Thyroid gland (tissue), 4 donors: Measurements from ENCODE around the gene ZC3H12C. TPM values are rescaled to one million over a fixed set of nuclear protein-coding genes. Genes with fewer than 3 reads are reported as not detected.

Experiments used
- DNase-seq, 2 donors: peaks; one replicate each; pipeline ENCODE4 v3.0.0-alpha.2; 2019
- H3K27ac ChIP-seq, 3 donors: fragments of 200-600 bp; sonication (generic); 1 replicate in 2 of 3; 2 replicates in 1 of 3; pipeline ENCODE4 v1.5.1; 2016 to 2019; ENCODE audit warnings: mild to moderate bottlenecking in 1 of 3, moderate library complexity in 1 of 3
- H3K27me3 ChIP-seq: fragments of 200-600 bp; sonication (generic); one replicate; pipeline ENCODE4 v1.5.1; 2019
- H3K36me3 ChIP-seq, 2 donors: fragments of 200-600 bp; sonication (generic); one replicate each; pipeline ENCODE4 v1.5.1; 2016 to 2019
- H3K4me1 ChIP-seq, 2 donors: fragments of 200-600 bp; sonication (generic); one replicate each; pipeline ENCODE4 v1.5.1; 2017 to 2019
- H3K4me3 ChIP-seq, 3 donors: fragments of 200-600 bp; sonication (generic); replicated peaks in 1 of 3; 1 replicate in 2 of 3; 2 replicates in 1 of 3; pipeline ENCODE4 v1.5.1; 2016; ENCODE audit warnings: mild to moderate bottlenecking in 1 of 3
- H3K9me3 ChIP-seq: fragments of 200-600 bp; sonication (generic); one replicate; pipeline ENCODE4 v1.5.1; 2017
- POLR2A ChIP-seq, 2 donors: fragments of 450-650 bp; IDR thresholded peaks; one replicate each; pipeline ENCODE4 v1.6.1; 2017; ENCODE audit warnings: antibody characterized with exemption in 2 of 2, mild to moderate bottlenecking in 2 of 2, moderate library complexity in 1 of 2
- WGBS, 2 donors: methylation state at CpG; one replicate each; pipeline ENCODE4 v1.1.5; 2017; 5-methylcytosine and 5-hydroxymethylcytosine counted together
- intact Hi-C: fragments of 100-400 bp; cut with DNase I; formaldehyde crosslinking; loops from one replicate; pipeline ENCODE4 v1.15.1; 2023
- total RNA-seq, 4 donors: library from RNA; depleted of rRNA; stranded (reverse); fragments of >200 nt; gene quantifications; one replicate each; pipeline ENCODE4 v1.2.3, GENCODE V29; 2016
- TF ChIP-seq, protein P1 (sequence below), 6 experiments: fragments of 200-600 bp in 3 of 6; fragments of 450-650 bp in 3 of 6; sonication (generic) in 3 of 6; IDR thresholded peaks; one replicate each; pipeline ENCODE4 v1.5.1; 2016 to 2019; ENCODE audit warnings: antibody characterized with exemption in 6 of 6, mild to moderate bottlenecking in 2 of 6, inconsistent platforms in 1 of 6, moderate library complexity in 1 of 6

ZC3H12C gene
- total RNA-seq, 4 donors from 2014 or later: 20.9 to 49.7 (median 30.6) TPM

DNA sequence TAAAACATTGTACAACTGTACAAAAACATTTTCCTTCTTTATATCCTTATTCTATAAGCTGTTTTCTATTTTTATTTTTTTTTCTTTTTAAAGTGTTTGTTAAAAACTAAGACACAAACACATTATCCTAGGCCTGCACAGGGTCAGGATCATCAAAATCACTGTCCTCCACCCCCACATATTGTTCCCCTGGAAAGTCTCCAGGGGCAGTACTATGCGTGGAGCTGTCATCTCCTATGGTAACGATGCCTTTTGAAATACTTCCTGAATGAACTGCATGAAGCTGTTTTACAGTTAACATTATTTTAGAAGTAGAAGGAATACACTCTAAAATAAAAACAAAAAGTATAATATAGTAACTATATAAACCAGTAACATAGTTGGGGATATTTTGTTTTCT lies 67.2 kb downstream of the ZC3H12C start:
- no peak overlapping the region for H3K4me3 ChIP-seq
- DNase-seq: no peak
- H3K4me1 ChIP-seq: peaks cover 0 to 4% of the 10 kb centered on the region in 2 donors
- H3K36me3 ChIP-seq: peaks cover 16 to 20% of the 10 kb centered on the region in 2 donors
- intact Hi-C loops: no loop called here
- no peaks in the 10 kb centered on the region for H3K9me3 ChIP-seq
- no peaks in the 10 kb centered on the region for H3K27me3 ChIP-seq
- no peak overlapping the region for H3K27ac ChIP-seq
- WGBS, 2 donors: 70 to 71% methylated on average over 2 of the region's 2 CpGs
- TF ChIP-seq, protein P1, sequence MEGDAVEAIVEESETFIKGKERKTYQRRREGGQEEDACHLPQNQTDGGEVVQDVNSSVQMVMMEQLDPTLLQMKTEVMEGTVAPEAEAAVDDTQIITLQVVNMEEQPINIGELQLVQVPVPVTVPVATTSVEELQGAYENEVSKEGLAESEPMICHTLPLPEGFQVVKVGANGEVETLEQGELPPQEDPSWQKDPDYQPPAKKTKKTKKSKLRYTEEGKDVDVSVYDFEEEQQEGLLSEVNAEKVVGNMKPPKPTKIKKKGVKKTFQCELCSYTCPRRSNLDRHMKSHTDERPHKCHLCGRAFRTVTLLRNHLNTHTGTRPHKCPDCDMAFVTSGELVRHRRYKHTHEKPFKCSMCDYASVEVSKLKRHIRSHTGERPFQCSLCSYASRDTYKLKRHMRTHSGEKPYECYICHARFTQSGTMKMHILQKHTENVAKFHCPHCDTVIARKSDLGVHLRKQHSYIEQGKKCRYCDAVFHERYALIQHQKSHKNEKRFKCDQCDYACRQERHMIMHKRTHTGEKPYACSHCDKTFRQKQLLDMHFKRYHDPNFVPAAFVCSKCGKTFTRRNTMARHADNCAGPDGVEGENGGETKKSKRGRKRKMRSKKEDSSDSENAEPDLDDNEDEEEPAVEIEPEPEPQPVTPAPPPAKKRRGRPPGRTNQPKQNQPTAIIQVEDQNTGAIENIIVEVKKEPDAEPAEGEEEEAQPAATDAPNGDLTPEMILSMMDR (IDR thresholded peaks at IDR 0.05): no peak

DNA sequence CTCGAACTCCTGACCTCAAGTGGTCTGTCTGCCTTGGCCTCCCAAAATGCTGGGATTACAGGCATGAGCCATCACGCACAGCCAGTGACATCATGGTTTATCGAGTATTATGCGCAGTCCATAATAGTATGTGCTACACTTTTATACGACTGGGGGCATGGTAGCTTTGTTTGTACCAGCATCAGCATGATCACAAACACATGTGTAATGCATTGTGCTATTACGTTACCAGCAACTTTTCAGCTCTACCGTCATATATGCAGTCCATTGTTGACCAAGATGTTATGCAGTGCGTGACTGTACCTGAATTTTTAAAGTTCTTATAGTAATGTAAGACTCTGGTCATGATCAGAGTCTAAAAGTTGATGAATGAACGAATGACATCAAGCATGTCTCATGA lies 67.9 kb downstream of the ZC3H12C start:
- Histone ChIP-seq H3K4me1 (peaks cover 0 to 4% of the 10 kb centered on the region in 2 donors), H3K27ac (no peak overlapping the region), H3K9me3 (no peaks in the 10 kb centered on the region), H3K27me3 (no peaks in the 10 kb centered on the region), H3K36me3 (peaks cover 16 to 23% of the 10 kb centered on the region in 2 donors), H3K4me3 (no peak overlapping the region)
- DNase-seq: no peak
- intact Hi-C loops: no loop called here
- TF ChIP-seq, protein P1 (IDR thresholded peaks at IDR 0.05): no peak
- TF ChIP-seq POLR2A (IDR thresholded peaks at IDR 0.05): no peak
- 96 to 97% methylated on average over 9 of the region's 9 CpGs for WGBS, 2 donors

DNA sequence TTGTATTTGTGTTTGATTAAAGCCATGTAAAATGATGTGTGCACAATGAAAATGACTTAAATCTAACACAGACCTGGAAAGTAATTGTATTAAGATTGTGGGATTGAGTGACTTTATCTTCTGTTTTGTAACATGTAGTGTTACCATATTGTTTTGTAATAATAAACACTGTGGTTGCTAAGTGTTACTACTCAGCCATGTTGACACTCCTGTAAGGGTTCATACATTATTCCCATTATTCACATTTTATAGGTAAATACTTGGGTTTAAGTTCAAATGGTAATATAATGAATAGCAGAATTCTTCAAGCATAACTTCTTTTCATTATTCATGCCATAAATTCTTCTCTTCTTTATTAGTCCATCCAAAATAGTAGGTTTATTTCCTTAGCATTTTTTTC lies 69.0 kb downstream of the ZC3H12C start:
- Histone ChIP-seq H3K4me3 (no peak overlapping the region), H3K27ac (no peak overlapping the region), H3K9me3 (no peaks in the 10 kb centered on the region), H3K27me3 (no peaks in the 10 kb centered on the region), H3K36me3 (peaks cover 16 to 23% of the 10 kb centered on the region in 2 donors), H3K4me1 (peaks cover 0 to 4% of the 10 kb centered on the region in 2 donors)
- no peak for DNase-seq
- intact Hi-C loops: no loop called here
- TF ChIP-seq, protein P1 (IDR thresholded peaks at IDR 0.05): no peak

DNA sequence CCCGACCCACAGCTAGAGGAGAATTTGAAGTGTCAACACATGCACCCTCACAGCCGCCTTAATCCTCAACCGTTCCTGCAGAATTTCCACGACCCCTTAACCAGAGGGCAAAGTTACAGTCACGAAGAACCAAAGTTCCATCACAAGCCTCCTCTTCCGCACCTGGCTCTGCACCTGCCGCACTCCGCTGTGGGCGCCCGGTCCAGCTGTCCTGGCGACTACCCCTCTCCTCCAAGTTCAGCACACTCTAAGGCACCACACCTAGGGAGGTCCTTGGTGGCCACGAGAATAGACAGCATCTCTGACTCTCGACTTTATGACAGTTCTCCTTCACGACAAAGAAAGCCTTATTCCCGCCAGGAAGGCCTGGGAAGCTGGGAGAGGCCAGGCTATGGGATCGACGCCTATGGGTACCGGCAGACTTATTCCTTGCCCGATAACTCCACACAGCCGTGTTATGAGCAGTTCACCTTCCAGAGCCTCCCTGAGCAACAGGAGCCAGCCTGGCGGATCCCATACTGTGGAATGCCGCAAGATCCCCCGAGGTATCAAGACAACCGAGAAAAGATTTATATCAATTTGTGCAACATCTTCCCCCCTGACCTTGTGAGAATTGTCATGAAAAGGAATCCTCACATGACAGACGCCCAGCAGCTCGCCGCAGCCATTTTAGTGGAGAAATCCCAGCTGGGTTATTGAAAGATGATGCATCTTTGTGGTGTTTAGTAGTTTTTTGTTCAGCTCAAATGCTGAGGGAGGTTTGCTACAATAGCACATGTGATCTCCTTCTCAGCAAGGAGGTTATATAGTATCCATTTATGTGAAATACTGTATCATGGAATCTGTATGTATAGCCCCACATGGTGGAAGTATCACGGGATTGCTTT lies 72.1 kb downstream of the ZC3H12C start:
- H3K4me1 ChIP-seq: no peaks in the 10 kb centered on the region
- no peak overlapping the region for H3K27ac ChIP-seq
- WGBS, 2 donors: 96 to 97% methylated on average over 28 of the region's 28 CpGs
- H3K4me3 ChIP-seq: no peak overlapping the region
- H3K9me3 ChIP-seq: no peaks in the 10 kb centered on the region
- H3K27me3 ChIP-seq: no peaks in the 10 kb centered on the region
- DNase-seq: no peak
- peaks cover 9 to 17% of the 10 kb centered on the region in 2 donors for H3K36me3 ChIP-seq
- intact Hi-C loops: no loop called here
- TF ChIP-seq, protein P1 (IDR thresholded peaks at IDR 0.05): no peak
- no peak for TF ChIP-seq POLR2A (IDR thresholded peaks at IDR 0.05)

DNA sequence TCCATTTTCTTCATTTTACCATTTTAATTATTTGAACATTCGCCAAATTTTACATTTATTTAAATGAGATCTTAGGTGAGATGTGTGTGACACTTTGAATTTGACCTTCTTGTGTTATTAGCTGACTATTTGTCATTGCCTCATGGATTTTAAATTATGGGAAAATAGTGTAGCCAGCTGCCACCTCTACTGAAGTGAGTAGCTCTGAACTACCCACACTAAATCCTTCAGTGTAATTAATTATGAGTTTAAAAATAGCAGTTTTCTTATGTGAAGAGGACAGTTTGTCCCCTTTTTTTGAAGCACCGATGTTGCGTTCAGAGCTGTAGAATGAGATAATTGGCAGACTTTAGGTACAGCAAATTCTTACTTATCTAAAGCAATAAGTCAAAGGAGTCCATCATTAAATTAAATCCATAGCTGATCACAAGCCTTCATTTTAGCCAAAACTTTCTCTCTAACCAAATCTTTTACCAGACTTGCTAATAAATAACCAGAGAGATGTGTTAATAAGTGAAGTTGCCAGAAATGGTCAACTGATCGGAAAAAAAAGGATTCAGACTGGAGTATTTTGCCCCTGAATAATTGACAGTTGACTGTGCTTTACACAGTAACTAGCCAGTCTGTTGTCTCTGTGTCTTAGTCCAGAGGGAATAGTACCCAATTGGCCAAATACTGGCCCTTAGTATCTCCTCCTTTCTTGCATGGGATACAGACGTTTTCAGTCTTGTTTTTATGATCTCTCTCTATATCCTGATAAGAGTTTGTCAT lies 75.0 kb downstream of the ZC3H12C start:
- Histone ChIP-seq H3K9me3 (no peaks in the 10 kb centered on the region), H3K4me1 (no peaks in the 10 kb centered on the region), H3K4me3 (no peak overlapping the region), H3K27me3 (no peaks in the 10 kb centered on the region), H3K27ac (no peak overlapping the region), H3K36me3 (peaks cover 9 to 11% of the 10 kb centered on the region in 2 donors)
- no peak for DNase-seq
- intact Hi-C loops: no loop called here
- TF ChIP-seq, protein P1 (IDR thresholded peaks at IDR 0.05): no peak
- no peak for TF ChIP-seq POLR2A (IDR thresholded peaks at IDR 0.05)
- 88 to 89% methylated on average over 5 of the region's 5 CpGs for WGBS, 2 donors
